ENCODE results near the gene HP1BP3. TPM values are rescaled to one million over a fixed set of nuclear protein-coding genes. Genes with fewer than 3 reads are reported as not detected.

HP1BP3 gene
- total RNA-seq, 4 donors from 2014 or later = 153 to 294 (median 168) TPM

GRCh38 chr1:20733360-20733975 is 53.6 kb downstream of the HP1BP3 start:
- peaks cover 16% of the 10 kb centered on the region for H3K36me3 ChIP-seq
- H3K9me3 ChIP-seq = no peaks in the 10 kb centered on the region
- H3K27me3 ChIP-seq = peaks cover 36% of the 10 kb centered on the region
- H3K4me1 ChIP-seq = peaks cover 34% of the 10 kb centered on the region
- no peak for TF ChIP-seq EP300 (IDR thresholded peaks at IDR 0.05)
- TF ChIP-seq CTCF (IDR thresholded peaks at IDR 0.05) = no peak
- no peak for TF ChIP-seq POLR2A (IDR thresholded peaks at IDR 0.05)
- no peak for TF ChIP-seq POLR2AphosphoS5 (IDR thresholded peaks at IDR 0.05)
- H3K4me3 ChIP-seq = peak overlapping the region; percentile 60
- DNase-seq (ENCODE audit: low spot score in 2 of 2) = no peak
- WGBS = 21% methylated on average over 7 of the region's 7 CpGs
- H3K27ac ChIP-seq = peak overlapping the region; percentile 75

DNA sequence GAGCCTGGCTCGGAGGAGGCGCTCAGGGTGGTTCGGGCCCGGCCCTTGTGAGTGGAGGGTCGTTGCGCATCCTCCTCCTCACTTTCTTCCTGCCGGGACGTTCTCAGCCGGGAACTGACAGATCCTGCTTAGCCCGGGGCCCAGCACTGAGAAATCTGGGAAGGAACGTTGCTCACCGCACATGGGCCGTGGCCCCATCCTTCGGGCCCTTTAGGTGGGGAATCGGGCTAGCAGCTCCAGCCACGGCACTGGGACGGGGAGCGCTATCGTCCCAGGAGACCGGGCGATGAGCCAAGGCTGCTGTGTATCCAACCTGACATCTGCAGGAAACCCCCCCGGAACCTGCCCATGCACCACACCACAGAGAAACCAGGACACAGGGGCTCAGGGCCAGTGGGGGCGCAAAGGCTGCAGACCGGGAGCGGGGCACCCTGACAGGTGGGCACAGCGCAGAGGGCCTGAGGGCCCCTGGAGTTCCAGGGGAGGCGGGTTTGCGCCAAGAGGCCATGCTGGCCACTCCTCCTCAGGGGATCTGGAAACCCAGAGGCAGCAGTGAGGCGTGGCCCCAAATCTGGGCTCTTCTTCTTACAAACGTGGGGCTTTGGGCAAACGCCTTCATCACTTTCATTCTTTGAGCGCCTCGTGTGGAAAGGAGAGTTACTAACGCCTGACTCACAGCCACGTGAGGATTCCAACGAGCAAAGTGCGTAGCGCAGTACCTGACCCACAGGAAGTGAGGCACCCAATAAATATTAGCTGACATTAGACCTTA is 54.3 kb downstream of the HP1BP3 start, which contains the start of gene SH2D5:
Gene SH2D5 (minus strand): TSS at position 116 of the 772 bp plus-strand sequence. CDS start 4,659 bp downstream, outside the sequence.
- peak within 1 kb of the TSS; percentile 75 for H3K27ac ChIP-seq
- H3K4me1 ChIP-seq = peaks cover 34% of the 10 kb centered on the region
- no peaks in the 10 kb centered on the region for H3K9me3 ChIP-seq
- TF ChIP-seq CTCF (IDR thresholded peaks at IDR 0.05) = peak; percentile 1 to 38
- TF ChIP-seq POLR2A (IDR thresholded peaks at IDR 0.05) = no peak
- peak; percentile 82 to 87 for DNase-seq (ENCODE audit: low spot score in 2 of 2)
- peaks cover 9% of the 10 kb centered on the region for H3K36me3 ChIP-seq
- under 1% methylated on average over 21 of the region's 38 CpGs for WGBS
- H3K4me3 ChIP-seq = peak within 1 kb of the TSS; percentile 60
- H3K27me3 ChIP-seq = peaks cover 37% of the 10 kb centered on the region

- no peak overlapping the region for H3K27ac ChIP-seq
- TF ChIP-seq CTCF (IDR thresholded peaks at IDR 0.05) (no peak), POLR2AphosphoS5 (IDR thresholded peaks at IDR 0.05) (no peak), POLR2A (IDR thresholded peaks at IDR 0.05) (no peak), EP300 (IDR thresholded peaks at IDR 0.05) (no peak)
- peaks cover 2% of the 10 kb centered on the region for H3K36me3 ChIP-seq
- peak overlapping the region; percentile 60 for H3K4me3 ChIP-seq
- peaks cover 37% of the 10 kb centered on the region for H3K27me3 ChIP-seq
- H3K9me3 ChIP-seq = no peaks in the 10 kb centered on the region
- 2% methylated on average over 10 of the region's 55 CpGs for WGBS
- peaks cover 34% of the 10 kb centered on the region for H3K4me1 ChIP-seq
- DNase-seq (ENCODE audit: low spot score in 2 of 2) = no peak
Observed at GRCh38 chr1:20732071-20732587, 55.0 kb downstream of the HP1BP3 start.

- H3K27me3 ChIP-seq = peaks cover 37% of the 10 kb centered on the region
Observed at GRCh38 chr1:20731057-20731991, 55.8 kb downstream of the HP1BP3 start.

More at GRCh38 chr1:20731057-20731991, 55.8 kb downstream of the HP1BP3 start:
- H3K27ac ChIP-seq = no peak overlapping the region
- H3K4me3 ChIP-seq = peak overlapping the region; percentile 60
- DNase-seq (ENCODE audit: low spot score in 2 of 2) = no peak
- 8% methylated on average over 24 of the region's 62 CpGs for WGBS
- peaks cover 34% of the 10 kb centered on the region for H3K4me1 ChIP-seq
- H3K36me3 ChIP-seq = no peaks in the 10 kb centered on the region
- no peak for TF ChIP-seq EP300 (IDR thresholded peaks at IDR 0.05)
- no peak for TF ChIP-seq CTCF (IDR thresholded peaks at IDR 0.05)
- no peak for TF ChIP-seq POLR2AphosphoS5 (IDR thresholded peaks at IDR 0.05)
- TF ChIP-seq POLR2A (IDR thresholded peaks at IDR 0.05) = no peak
- no peaks in the 10 kb centered on the region for H3K9me3 ChIP-seq

All from suprapubic skin (tissue), 4 donors.